ENCODE results near the gene OGFOD1.

DNA sequence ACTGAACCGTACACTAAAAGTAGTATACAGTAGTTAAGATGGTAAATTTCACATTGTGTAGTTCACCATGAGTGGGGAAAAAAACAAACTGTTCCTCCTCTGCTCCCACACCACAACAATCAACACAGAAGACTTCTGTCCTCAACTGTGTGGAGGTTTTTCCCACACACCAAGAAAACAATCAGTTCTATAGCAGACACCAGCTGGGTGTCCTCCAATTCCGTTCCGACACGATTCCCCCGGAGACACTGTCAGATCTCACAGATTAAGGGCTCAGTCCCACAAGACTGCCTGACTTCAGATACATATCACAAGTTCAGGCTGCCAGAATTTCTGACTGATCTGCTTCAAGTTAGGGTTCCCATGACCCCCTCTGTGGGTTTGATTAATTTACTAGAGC, 36.7 kb downstream of the OGFOD1 start:
- no peak for TF ChIP-seq CTCF (IDR thresholded peaks at IDR 0.05; ENCODE audit: insufficient read depth, low read length, poor library complexity, severe bottlenecking)
- TF ChIP-seq EZH2phosphoT487 (conservative IDR thresholded peaks at IDR 0.05; ENCODE audit: low read length): no peak

Measured in SU-DHL-6 (cell line).